Gastrocnemius medialis (tissue), 4 donors: ENCODE measurements around the gene KIF26B. TPM values are rescaled to one million over a fixed set of nuclear protein-coding genes. Genes with fewer than 3 reads are reported as not detected.
A peak's percentile ranks its signal among the peaks of the same experiment; 100 is the strongest.

Source experiments
- ATAC-seq, 2 donors: fragments of 150-250 bp; one replicate each; pipeline ENCODE4 v1.9.1; 2016
- DNase-seq, 2 donors: peaks; one replicate each; pipeline ENCODE4 v3.0.0-alpha.2; 2019
- H3K27ac ChIP-seq, 4 donors: fragments of 200-600 bp; sonication (generic); 1 replicate in 1 of 4; 2 replicates in 3 of 4; pipeline ENCODE4 v1.5.1; 2016 to 2018; ENCODE audit warnings: mild to moderate bottlenecking in 2 of 4, moderate library complexity in 1 of 4
- H3K27me3 ChIP-seq, 3 donors: fragments of 200-600 bp; sonication (generic) in 2 of 3; 1 replicate in 1 of 3; 2 replicates in 2 of 3; pipeline versions ENCODE4 v1.5.1 to v1.6.0; 2016 to 2019; ENCODE audit warnings: mild to moderate bottlenecking in 1 of 3, moderate library complexity in 1 of 3
- H3K36me3 ChIP-seq, 2 donors: fragments of 200-600 bp; sonication (generic) in 1 of 2; one replicate each; pipeline ENCODE4 v1.5.1; 2017 to 2018
- H3K4me1 ChIP-seq, 2 donors: fragments of 200-600 bp; sonication (generic) in 1 of 2; one replicate each; pipeline ENCODE4 v1.5.1; 2016 to 2017; ENCODE audit warnings: mild to moderate bottlenecking in 2 of 2
- H3K4me3 ChIP-seq, 4 donors: fragments of 200-600 bp; sonication (generic) in 3 of 4; 1 replicate in 1 of 4; 2 replicates in 3 of 4; pipeline ENCODE4 v1.5.1; 2016 to 2019; ENCODE audit warnings: mild to moderate bottlenecking in 2 of 4
- H3K9me3 ChIP-seq, 3 donors: fragments of 200-600 bp; sonication (generic) in 2 of 3; 1 replicate in 1 of 3; 2 replicates in 2 of 3; pipeline ENCODE4 v1.5.1; 2016 to 2019
- POLR2A ChIP-seq, 2 donors: fragments of 450-650 bp; IDR thresholded peaks; one replicate each; pipeline ENCODE4 v1.6.1; 2017; ENCODE audit warnings: antibody characterized with exemption in 2 of 2, mild to moderate bottlenecking in 2 of 2, moderate library complexity in 2 of 2
- in situ Hi-C, 4 donors: fragments of 200-750 bp; cut with MboI; loops; one replicate each; pipeline versions ENCODE4 v1.15.0 to v1.8.0; 2017; ENCODE audit warnings: low sequenced_read_pairs in 4 of 4
- intact Hi-C: fragments of 100-400 bp; cut with DNase I; formaldehyde crosslinking; loops from one replicate; pipeline ENCODE4 v1.15.1; 2023; ENCODE audit warnings: low total_unique reads
- total RNA-seq, 4 donors: library from RNA; depleted of rRNA; stranded (reverse); fragments of >200 nt; gene quantifications; one replicate each; pipeline versions ENCODE4 v1.1.0 to v1.2.3, GENCODE V29; 2016
- TF ChIP-seq, protein P1 (sequence below), 5 experiments: fragments of 450-650 bp in 3 of 5; fragments of 200-600 bp in 2 of 5; sonication (generic) in 2 of 5; IDR thresholded peaks in 4 of 5; conservative IDR thresholded peaks in 1 of 5; 1 replicate in 4 of 5; 2 replicates in 1 of 5; pipeline ENCODE4 v1.5.1; 2016 to 2019; ENCODE audit warnings: antibody characterized with exemption in 5 of 5, mild to moderate bottlenecking in 3 of 5, moderate library complexity in 3 of 5

The KIF26B gene
- total RNA-seq, 4 donors from 2014 or later, result 0.02 to 0.20 (median 0.10) TPM; not detected in 1

DNA sequence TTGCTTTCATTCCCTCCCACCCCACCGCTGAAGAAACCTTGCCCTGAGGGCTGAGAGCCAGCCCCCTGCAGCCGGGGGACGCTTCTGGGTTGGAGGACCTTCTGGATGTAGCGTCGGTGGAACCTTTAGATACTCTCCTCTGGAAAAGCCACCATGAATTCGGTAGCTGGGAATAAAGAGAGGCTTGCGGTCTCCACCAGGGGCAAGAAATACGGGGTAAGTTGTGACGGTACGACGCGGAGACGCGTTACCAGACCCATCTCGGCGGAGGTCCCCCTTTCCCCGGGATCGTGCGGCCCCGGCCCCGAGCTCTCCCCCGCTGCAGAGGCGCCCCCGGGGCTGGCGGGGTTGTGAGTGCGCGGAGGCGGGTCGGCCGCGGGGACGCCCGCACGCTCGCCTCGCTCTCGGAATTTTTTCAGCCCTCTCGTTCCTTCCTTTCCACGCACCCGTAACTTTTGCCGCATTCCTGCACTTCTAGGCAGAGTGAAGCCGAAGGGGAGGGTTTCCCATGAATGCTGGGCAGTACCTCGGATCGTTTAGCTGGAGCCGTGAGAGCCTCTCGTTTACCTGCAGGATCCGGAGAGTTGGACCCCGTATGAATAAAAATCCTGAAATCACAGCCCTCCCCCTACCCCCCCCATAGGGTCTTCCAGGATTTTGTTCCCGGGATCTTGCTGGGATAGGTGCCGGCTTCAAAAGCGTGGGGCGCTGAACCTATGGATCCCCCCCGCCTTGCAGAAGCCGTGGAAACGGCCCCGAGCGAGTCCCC is 671 bp downstream of the KIF26B start:
- no peak for DNase-seq
- H3K27me3 ChIP-seq, result peaks cover 38 to 64% (median 47%) of the 10 kb centered on the region in 3 donors
- no peak for ATAC-seq
- H3K36me3 ChIP-seq, result no peaks in the 10 kb centered on the region
- in situ Hi-C loops, result loop anchor here (10.0 to 25.0 kb wide), 2 partner anchors 1329 to 1332 kb away; no protein-coding TSS in a partner anchor
- peaks cover 4 to 29% of the 10 kb centered on the region in 2 donors for H3K4me1 ChIP-seq
- intact Hi-C loops, result loop anchor here (10.0 kb wide), 1 partner anchor 1299 kb away; no protein-coding TSS in a partner anchor
- no peak overlapping the region for H3K27ac ChIP-seq
- TF ChIP-seq, protein P1, sequence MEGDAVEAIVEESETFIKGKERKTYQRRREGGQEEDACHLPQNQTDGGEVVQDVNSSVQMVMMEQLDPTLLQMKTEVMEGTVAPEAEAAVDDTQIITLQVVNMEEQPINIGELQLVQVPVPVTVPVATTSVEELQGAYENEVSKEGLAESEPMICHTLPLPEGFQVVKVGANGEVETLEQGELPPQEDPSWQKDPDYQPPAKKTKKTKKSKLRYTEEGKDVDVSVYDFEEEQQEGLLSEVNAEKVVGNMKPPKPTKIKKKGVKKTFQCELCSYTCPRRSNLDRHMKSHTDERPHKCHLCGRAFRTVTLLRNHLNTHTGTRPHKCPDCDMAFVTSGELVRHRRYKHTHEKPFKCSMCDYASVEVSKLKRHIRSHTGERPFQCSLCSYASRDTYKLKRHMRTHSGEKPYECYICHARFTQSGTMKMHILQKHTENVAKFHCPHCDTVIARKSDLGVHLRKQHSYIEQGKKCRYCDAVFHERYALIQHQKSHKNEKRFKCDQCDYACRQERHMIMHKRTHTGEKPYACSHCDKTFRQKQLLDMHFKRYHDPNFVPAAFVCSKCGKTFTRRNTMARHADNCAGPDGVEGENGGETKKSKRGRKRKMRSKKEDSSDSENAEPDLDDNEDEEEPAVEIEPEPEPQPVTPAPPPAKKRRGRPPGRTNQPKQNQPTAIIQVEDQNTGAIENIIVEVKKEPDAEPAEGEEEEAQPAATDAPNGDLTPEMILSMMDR (IDR thresholded peaks at IDR 0.05 in 4 of 5, conservative IDR thresholded peaks at IDR 0.05 in 1 of 5), result no peak
- no peak for TF ChIP-seq POLR2A (IDR thresholded peaks at IDR 0.05)
- no peaks in the 10 kb centered on the region for H3K9me3 ChIP-seq
- peak overlapping the region; percentile 49 to 60 (median 54) for H3K4me3 ChIP-seq

DNA sequence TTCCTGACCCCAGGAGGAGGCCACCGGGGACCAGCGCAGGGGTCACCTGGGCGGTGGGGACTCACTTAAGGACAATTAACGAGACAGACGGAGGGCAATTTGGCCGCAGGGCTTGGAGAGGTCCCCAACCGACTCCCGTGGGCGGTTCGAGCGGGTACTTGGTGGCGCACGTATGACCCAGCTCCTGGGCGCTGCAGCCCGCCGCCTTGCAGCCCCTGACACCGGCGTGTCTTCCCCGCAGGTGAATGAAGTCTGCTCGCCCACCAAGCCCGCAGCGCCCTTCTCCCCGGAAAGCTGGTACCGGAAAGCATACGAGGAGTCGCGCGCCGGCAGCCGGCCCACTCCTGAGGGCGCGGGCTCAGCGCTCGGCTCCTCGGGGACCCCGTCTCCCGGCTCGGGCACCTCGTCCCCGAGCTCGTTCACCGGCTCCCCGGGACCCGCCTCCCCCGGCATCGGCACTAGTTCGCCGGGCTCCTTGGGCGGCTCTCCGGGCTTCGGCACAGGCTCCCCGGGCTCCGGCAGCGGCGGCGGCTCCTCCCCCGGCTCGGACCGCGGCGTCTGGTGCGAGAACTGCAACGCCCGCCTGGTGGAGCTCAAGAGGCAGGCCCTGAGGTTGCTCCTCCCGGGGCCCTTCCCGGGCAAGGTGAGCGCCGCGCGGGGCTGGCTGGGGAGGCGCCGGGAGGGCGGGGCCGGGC is 1.4 kb downstream of the KIF26B start:
- TF ChIP-seq POLR2A (IDR thresholded peaks at IDR 0.05), result no peak
- TF ChIP-seq, protein P1 (IDR thresholded peaks at IDR 0.05 in 4 of 5, conservative IDR thresholded peaks at IDR 0.05 in 1 of 5), result peak; percentile 14 to 64 (median 58)
- in situ Hi-C loops, result loop anchor here (10.0 to 25.0 kb wide), 2 partner anchors 1329 to 1331 kb away; no protein-coding TSS in a partner anchor
- Histone ChIP-seq H3K4me1 (peaks cover 4 to 29% of the 10 kb centered on the region in 2 donors), H3K27ac (no peak overlapping the region), H3K9me3 (no peaks in the 10 kb centered on the region), H3K4me3 (peak overlapping the region; percentile 49 to 60 (median 54)), H3K36me3 (no peaks in the 10 kb centered on the region), H3K27me3 (peaks cover 38 to 64% (median 41%) of the 10 kb centered on the region in 3 donors)
- intact Hi-C loops, result loop anchor here (10.0 kb wide), 1 partner anchor 1299 kb away; no protein-coding TSS in a partner anchor
- DNase-seq, result peak; percentile 24 to 44
- ATAC-seq, result peak; percentile 46 to 61

DNA sequence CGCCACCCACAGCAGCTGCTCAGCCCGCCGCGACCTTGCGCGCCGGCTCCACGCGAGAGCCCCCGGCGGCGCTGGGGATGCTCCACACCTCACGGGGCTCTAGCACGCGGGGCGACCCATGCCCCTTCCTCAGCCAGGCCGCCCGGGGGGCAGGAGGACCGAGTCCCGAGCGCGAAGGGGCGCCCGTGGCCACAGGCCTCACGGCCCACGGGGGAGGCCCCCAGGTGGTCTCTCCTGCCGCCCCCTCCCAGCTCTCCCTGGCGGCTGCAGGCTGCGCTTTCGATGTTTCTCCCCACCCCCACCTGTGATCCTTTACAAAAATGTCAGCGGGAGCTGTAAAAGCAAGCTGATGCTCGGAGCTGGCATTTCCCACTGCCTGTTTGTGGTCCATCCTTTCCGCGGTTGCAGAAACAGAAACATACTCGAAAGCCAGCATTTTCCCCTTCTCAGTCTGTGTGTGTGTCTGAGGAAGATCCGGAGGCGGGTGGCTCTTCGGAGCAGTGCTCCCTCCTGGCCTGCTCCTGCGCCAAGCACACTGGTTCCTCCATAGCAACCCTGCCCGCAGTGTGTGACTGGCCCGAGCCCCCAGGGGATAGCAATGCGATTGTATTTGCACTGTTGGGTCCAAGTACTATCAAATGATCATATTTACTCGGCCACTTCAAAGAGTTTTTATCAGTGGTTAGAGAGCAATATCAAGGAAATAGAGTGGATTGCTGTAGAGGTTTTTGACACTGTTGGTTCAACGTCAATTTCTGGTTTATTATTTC is 2.1 kb downstream of the KIF26B start:
- intact Hi-C loops (loop anchor here (10.0 kb wide), 1 partner anchor 1298 kb away; no protein-coding TSS in a partner anchor), in situ Hi-C loops (loop anchor here (10.0 to 25.0 kb wide), 2 partner anchors 1328 to 1330 kb away; no protein-coding TSS in a partner anchor)
- peaks cover 38 to 57% (median 41%) of the 10 kb centered on the region in 3 donors for H3K27me3 ChIP-seq
- DNase-seq, result no peak
- no peak for TF ChIP-seq POLR2A (IDR thresholded peaks at IDR 0.05)
- TF ChIP-seq, protein P1 (IDR thresholded peaks at IDR 0.05 in 4 of 5, conservative IDR thresholded peaks at IDR 0.05 in 1 of 5), result no peak
- H3K36me3 ChIP-seq, result no peaks in the 10 kb centered on the region
- H3K4me3 ChIP-seq, result peak overlapping the region; percentile 23 to 60 (median 54)
- H3K27ac ChIP-seq, result no peak overlapping the region
- ATAC-seq, result no peak
- H3K4me1 ChIP-seq, result peaks cover 4 to 29% of the 10 kb centered on the region in 2 donors
- H3K9me3 ChIP-seq, result no peaks in the 10 kb centered on the region

DNA sequence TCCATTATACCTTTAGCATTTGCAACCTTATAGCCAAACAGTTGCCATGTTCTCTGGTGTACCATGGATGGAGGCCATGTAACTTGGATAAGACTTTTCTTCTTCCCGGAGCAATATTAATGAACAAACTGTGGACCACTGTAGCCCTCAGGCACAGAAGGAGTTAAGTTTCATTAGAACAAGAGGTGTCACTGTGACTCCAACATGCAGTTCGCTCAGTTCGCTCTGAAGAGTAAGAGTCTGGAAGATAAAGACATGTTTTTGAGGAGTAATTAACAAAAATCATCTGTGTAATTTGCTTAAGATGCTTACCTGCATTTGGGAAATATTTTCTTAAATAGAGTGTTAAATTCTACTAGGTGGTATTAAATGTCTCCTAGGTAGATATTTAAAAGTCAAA is 4.1 kb downstream of the KIF26B start:
- no peak for DNase-seq
- in situ Hi-C loops, result loop anchor here (10.0 to 25.0 kb wide), 2 partner anchors 1326 to 1328 kb away; no protein-coding TSS in a partner anchor
- Histone ChIP-seq H3K4me1 (peaks cover 4 to 20% of the 10 kb centered on the region in 2 donors), H3K4me3 (no peak overlapping the region), H3K27ac (no peak overlapping the region), H3K9me3 (no peaks in the 10 kb centered on the region), H3K27me3 (peaks cover 30 to 55% (median 34%) of the 10 kb centered on the region in 3 donors), H3K36me3 (no peaks in the 10 kb centered on the region)
- TF ChIP-seq, protein P1 (IDR thresholded peaks at IDR 0.05 in 4 of 5, conservative IDR thresholded peaks at IDR 0.05 in 1 of 5), result no peak
- no peak for TF ChIP-seq POLR2A (IDR thresholded peaks at IDR 0.05)
- intact Hi-C loops, result loop anchor here (10.0 kb wide), 1 partner anchor 1296 kb away; no protein-coding TSS in a partner anchor
- no peak for ATAC-seq
